Daoy (cell line): ENCODE results near the gene VSTM2L. TPM values are rescaled to one million over a fixed set of nuclear protein-coding genes. Genes with fewer than 3 reads are reported as not detected.

ENCODE experiments used
- DNase-seq: peaks from one replicate; pipeline ENCODE4 v3.0.0-alpha.2; 2015; ENCODE audit warnings: low read depth
- total RNA-seq: library from RNA; depleted of rRNA; stranded (reverse); fragments of >200 nt; shearing (Covaris generic); gene quantifications from 2 replicates; pipeline ENCODE4 v1.2.3, GENCODE V29; 2014

VSTM2L gene
- total RNA-seq, 1 experiment from 2014 or later: 10.0 TPM

- DNase-seq: no peak
Observed at GRCh38 chr20:37918035-37918434, 15.1 kb downstream of the VSTM2L start.

GRCh38 chr20:37919389-37920040, 16.6 kb downstream of the VSTM2L start:
- no peak for DNase-seq

- no peak for DNase-seq
Observed at GRCh38 chr20:37920270-37920669, 17.3 kb downstream of the VSTM2L start.

- DNase-seq: no peak
Observed at GRCh38 chr20:37920679-37921322, 17.9 kb downstream of the VSTM2L start.

- DNase-seq: no peak
Observed at GRCh38 chr20:37921341-37921929, 18.5 kb downstream of the VSTM2L start.

- no peak for DNase-seq
Observed at GRCh38 chr20:37922016-37922415, 19.1 kb downstream of the VSTM2L start.

GRCh38 chr20:37925265-37926165, 22.6 kb downstream of the VSTM2L start:
- DNase-seq: no peak

- DNase-seq: no peak
Observed at GRCh38 chr20:37926612-37927011, 23.7 kb downstream of the VSTM2L start.

GRCh38 chr20:37927410-37928095, 24.6 kb downstream of the VSTM2L start:
- no peak for DNase-seq

- DNase-seq: no peak
Observed at GRCh38 chr20:37928996-37929682, 26.2 kb downstream of the VSTM2L start.

- no peak for DNase-seq
Observed at GRCh38 chr20:37929683-37930014, 26.7 kb downstream of the VSTM2L start.

GRCh38 chr20:37931153-37931922, 28.4 kb downstream of the VSTM2L start:
- DNase-seq: no peak

GRCh38 chr20:37932074-37932473, 29.1 kb downstream of the VSTM2L start:
- DNase-seq: no peak

- no peak for DNase-seq
Observed at GRCh38 chr20:37932919-37933318, 30.0 kb downstream of the VSTM2L start.

- DNase-seq: no peak
Observed at GRCh38 chr20:37933786-37934633, 31.1 kb downstream of the VSTM2L start.

GRCh38 chr20:37934634-37935375, 31.9 kb downstream of the VSTM2L start:
- DNase-seq: no peak

GRCh38 chr20:37935435-37935834, 32.5 kb downstream of the VSTM2L start:
- DNase-seq: no peak

- no peak for DNase-seq
Observed at GRCh38 chr20:37936041-37936440, 33.1 kb downstream of the VSTM2L start.

- DNase-seq: no peak
Observed at GRCh38 chr20:37936451-37936850, 33.5 kb downstream of the VSTM2L start.
